ENCODE data around the gene USB1.
"Not testable (repeated sequence)": the region's sequence is repeated elsewhere in the genome, so short reads cannot be mapped to it uniquely, and the experiment has no call there.

Gene USB1

GRCh38 chr16:57970319-57970718 lies 30.9 kb upstream of the USB1 start:
- no peak for DNase-seq

GRCh38 chr16:57970970-57971369 lies 30.2 kb upstream of the USB1 start, which contains the start of gene CNGB1:
TSS of gene CNGB1 (minus strand) at chr16:57971128. CDS start at chr16:57967286, 3,842 bp downstream.
- no peak for DNase-seq

- no peak for DNase-seq
Observed at GRCh38 chr16:57971848-57972247, 29.4 kb upstream of the USB1 start.

GRCh38 chr16:57972306-57972705 lies 28.9 kb upstream of the USB1 start:
- no peak for DNase-seq

GRCh38 chr16:57976331-57976796 lies 24.8 kb upstream of the USB1 start:
- DNase-seq: no peak

- no peak for DNase-seq
Observed at GRCh38 chr16:57977418-57978069, 23.7 kb upstream of the USB1 start.

- DNase-seq: not testable (repeated sequence)
Observed at GRCh38 chr16:57978070-57978465, 23.1 kb upstream of the USB1 start.

- no peak for DNase-seq
Observed at GRCh38 chr16:57979006-57979585, 22.1 kb upstream of the USB1 start.

GRCh38 chr16:57981636-57982035 lies 19.6 kb upstream of the USB1 start:
- no peak for DNase-seq

- no peak for DNase-seq
Observed at GRCh38 chr16:57982385-57982784, 18.8 kb upstream of the USB1 start.

GRCh38 chr16:57984443-57985203 lies 16.6 kb upstream of the USB1 start:
- DNase-seq: peak; percentile 95

GRCh38 chr16:57985204-57986181 lies 15.7 kb upstream of the USB1 start:
- DNase-seq: no peak

GRCh38 chr16:57986196-57986595 lies 15.0 kb upstream of the USB1 start:
- DNase-seq: no peak

GRCh38 chr16:57987441-57988177 lies 13.6 kb upstream of the USB1 start:
- no peak for DNase-seq

- no peak for DNase-seq
Observed at GRCh38 chr16:57988929-57989328, 12.3 kb upstream of the USB1 start.

GRCh38 chr16:57991551-57992059 lies 9.6 kb upstream of the USB1 start:
- DNase-seq: no peak

- DNase-seq: no peak
Observed at GRCh38 chr16:57992084-57992483, 9.1 kb upstream of the USB1 start.

- DNase-seq: no peak
Observed at GRCh38 chr16:57993438-57993837, 7.8 kb upstream of the USB1 start.

- no peak for DNase-seq
Observed at GRCh38 chr16:57993897-57994296, 7.3 kb upstream of the USB1 start.

GRCh38 chr16:57994361-57994760 lies 6.8 kb upstream of the USB1 start:
- no peak for DNase-seq

GRCh38 chr16:57994778-57995177 lies 6.4 kb upstream of the USB1 start:
- peak; percentile 60 for DNase-seq
